Mesothelial cell of epicardium (in vitro differentiated cells): Measurements from ENCODE around the gene CDC42EP2. TPM values are rescaled to one million over a fixed set of nuclear protein-coding genes. Genes with fewer than 3 reads are reported as not detected.
"Not testable (repeated sequence)": the region's sequence is repeated elsewhere in the genome, so short reads cannot be mapped to it uniquely, and the experiment has no call there.

ENCODE experiments used
- DNase-seq, 2 experiments: peaks; one replicate each; pipeline ENCODE4 v3.0.0; 2021; ENCODE audit warnings: low spot score in 2 of 2; ENCODE audit not compliant: unreplicated experiment in 2 of 2
- H3K27ac Mint-ChIP-seq: 2 replicates; pipeline ENCODE4 v1.8.0; 2021; ENCODE audit warnings: mixed read lengths
- H3K27me3 Mint-ChIP-seq: 2 replicates; pipeline ENCODE4 v1.8.0; 2021; ENCODE audit warnings: low read depth, mixed read lengths
- H3K36me3 Mint-ChIP-seq: 2 replicates; pipeline ENCODE4 v1.8.0; 2021; ENCODE audit warnings: mixed read lengths
- H3K4me1 Mint-ChIP-seq: 2 replicates; pipeline ENCODE4 v1.8.0; 2021; ENCODE audit warnings: mixed read lengths
- H3K4me3 Mint-ChIP-seq: 2 replicates; pipeline ENCODE4 v1.8.0; 2021; ENCODE audit warnings: mild to moderate bottlenecking, moderate library complexity, mixed read lengths
- H3K9me3 Mint-ChIP-seq: 2 replicates; pipeline ENCODE4 v1.8.0; 2021; ENCODE audit warnings: mixed read lengths
- total RNA-seq: library from RNA; stranded (reverse); gene quantifications from 3 replicates; pipeline ENCODE4 v1.2.1, GENCODE V29; 2021
- TF ChIP-seq, protein P1 (sequence below): fragments of 200-600 bp; sonication (generic); IDR thresholded peaks from one replicate; pipeline ENCODE4 v1.5.0; 2021; ENCODE audit warnings: antibody characterized with exemption; ENCODE audit not compliant: unreplicated experiment

CDC42EP2 gene
- total RNA-seq, 1 donor from 2014 or later = 12.3 TPM

DNA sequence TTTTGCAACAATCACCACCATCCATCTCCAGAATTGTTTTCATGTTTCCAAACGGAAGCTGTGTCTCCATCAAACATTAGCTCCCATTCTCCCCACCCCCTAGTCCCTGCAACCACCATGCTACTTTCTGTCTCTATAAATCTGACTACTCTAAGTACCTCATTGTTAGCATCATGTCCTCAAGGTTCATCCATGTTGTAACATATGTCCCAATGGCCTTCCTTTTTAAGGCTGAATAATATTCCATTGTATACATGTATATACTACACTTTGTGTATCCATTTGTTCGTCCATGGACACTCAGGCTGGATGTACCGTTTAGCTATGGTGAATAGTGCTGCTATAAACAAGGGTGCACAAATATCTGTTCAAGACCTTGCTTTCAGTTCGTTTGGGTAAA lies 10.8 kb downstream of the CDC42EP2 start:
- no peak overlapping the region for H3K4me3 Mint-ChIP-seq
- TF ChIP-seq, protein P1, sequence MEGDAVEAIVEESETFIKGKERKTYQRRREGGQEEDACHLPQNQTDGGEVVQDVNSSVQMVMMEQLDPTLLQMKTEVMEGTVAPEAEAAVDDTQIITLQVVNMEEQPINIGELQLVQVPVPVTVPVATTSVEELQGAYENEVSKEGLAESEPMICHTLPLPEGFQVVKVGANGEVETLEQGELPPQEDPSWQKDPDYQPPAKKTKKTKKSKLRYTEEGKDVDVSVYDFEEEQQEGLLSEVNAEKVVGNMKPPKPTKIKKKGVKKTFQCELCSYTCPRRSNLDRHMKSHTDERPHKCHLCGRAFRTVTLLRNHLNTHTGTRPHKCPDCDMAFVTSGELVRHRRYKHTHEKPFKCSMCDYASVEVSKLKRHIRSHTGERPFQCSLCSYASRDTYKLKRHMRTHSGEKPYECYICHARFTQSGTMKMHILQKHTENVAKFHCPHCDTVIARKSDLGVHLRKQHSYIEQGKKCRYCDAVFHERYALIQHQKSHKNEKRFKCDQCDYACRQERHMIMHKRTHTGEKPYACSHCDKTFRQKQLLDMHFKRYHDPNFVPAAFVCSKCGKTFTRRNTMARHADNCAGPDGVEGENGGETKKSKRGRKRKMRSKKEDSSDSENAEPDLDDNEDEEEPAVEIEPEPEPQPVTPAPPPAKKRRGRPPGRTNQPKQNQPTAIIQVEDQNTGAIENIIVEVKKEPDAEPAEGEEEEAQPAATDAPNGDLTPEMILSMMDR = no peak
- H3K27ac Mint-ChIP-seq = no peak overlapping the region
- peaks cover 9% of the 10 kb centered on the region for H3K4me1 Mint-ChIP-seq
- no peak for DNase-seq
- H3K36me3 Mint-ChIP-seq = peaks cover 2% of the 10 kb centered on the region
- H3K9me3 Mint-ChIP-seq = no peaks in the 10 kb centered on the region
- H3K27me3 Mint-ChIP-seq = no peaks in the 10 kb centered on the region

DNA sequence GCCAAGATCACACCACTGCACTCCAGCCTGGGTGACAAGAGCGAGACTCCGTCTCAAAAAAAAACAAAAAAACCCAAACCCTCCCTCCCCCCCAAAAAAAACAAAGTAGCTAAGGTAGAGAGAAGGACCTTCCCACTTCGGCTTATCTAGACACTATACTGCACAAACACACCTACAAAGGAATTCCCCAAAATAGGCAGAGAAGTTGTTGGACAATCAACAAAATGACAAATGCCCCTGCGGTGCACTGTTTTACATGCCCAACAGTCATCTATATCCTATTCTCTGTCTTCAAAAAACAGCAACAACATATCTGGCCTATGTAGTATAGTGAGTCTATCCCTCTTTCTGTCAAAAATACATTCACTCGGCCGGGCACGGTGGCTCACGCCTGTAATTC lies 12.4 kb downstream of the CDC42EP2 start:
- DNase-seq = no peak
- H3K9me3 Mint-ChIP-seq = no peaks in the 10 kb centered on the region
- peaks cover 2% of the 10 kb centered on the region for H3K36me3 Mint-ChIP-seq
- TF ChIP-seq, protein P1 = no peak
- H3K27me3 Mint-ChIP-seq = no peaks in the 10 kb centered on the region
- H3K4me1 Mint-ChIP-seq = peaks cover 9% of the 10 kb centered on the region
- H3K4me3 Mint-ChIP-seq = no peak overlapping the region
- no peak overlapping the region for H3K27ac Mint-ChIP-seq

DNA sequence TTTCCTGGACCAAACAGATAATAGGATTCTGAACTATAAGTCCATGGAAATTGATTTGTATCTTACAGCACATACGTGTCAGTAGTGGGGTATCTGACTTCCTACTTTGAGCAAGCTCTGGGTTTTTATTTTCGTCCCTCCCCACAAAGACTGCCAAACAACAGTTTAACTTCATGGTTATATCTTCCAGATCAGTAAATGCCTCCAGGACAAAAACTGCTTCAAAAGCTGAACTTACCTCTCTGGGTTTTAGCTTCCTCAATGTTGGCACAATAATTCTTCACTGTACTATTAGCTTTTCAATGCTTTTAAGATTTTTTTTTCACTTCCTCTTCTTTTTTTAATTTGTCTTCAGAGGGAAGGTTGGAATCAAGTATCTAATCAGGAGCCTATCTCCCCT lies 14.8 kb downstream of the CDC42EP2 start:
- peak overlapping the region; percentile 79 for H3K27ac Mint-ChIP-seq
- no peak for DNase-seq
- TF ChIP-seq, protein P1 = no peak
- H3K36me3 Mint-ChIP-seq = no peaks in the 10 kb centered on the region
- H3K4me3 Mint-ChIP-seq = no peak overlapping the region
- no peaks in the 10 kb centered on the region for H3K27me3 Mint-ChIP-seq
- peaks cover 12% of the 10 kb centered on the region for H3K4me1 Mint-ChIP-seq
- no peaks in the 10 kb centered on the region for H3K9me3 Mint-ChIP-seq

DNA sequence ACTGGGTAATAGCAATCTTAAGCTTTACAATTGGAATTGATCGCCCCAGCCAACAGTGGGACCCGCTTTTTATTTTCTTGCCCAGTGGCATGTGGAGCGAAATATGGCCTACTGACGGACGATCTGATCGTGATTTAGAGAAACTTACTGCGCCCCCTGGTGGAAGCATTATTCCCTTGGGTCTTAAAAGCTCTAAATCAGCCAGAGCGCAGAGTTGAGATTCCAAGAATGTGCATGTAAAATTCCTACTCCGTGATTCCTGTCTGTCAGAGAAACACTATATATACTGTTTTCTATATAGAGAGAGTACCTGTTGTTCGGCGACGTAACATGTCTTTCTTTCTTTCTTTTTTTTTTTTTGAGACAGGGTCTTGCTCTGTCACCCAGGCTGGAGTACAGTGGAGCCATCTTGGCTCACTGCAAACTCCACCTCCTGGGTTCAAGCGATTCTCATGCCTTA lies 15.3 kb downstream of the CDC42EP2 start:
- Mint-ChIP-seq H3K9me3 (no peaks in the 10 kb centered on the region), H3K4me3 (peak overlapping the region; percentile 39), H3K27ac (peak overlapping the region; percentile 79), H3K4me1 (peaks cover 17% of the 10 kb centered on the region), H3K36me3 (no peaks in the 10 kb centered on the region), H3K27me3 (no peaks in the 10 kb centered on the region)
- peak; percentile 79 to 86 for DNase-seq
- TF ChIP-seq, protein P1 = peak; percentile 91

DNA sequence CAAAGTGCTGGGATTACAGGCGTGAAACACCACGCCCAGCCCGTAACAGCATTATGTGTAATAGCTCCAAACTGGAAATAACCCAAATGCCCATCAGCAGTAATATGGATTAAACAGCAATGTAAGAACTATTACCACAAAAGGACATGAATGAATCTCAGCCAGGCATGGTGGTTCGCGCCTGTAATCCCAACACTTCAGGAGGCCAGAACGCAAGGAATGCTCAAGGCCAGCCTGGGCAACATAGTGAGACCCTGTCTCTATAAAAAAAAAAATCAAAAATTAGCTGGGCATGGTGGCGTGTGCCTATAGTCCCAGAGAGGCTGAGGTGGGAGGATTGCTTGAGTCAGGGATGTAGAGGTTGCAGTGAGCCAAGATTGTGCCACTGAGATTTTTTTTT lies 15.9 kb downstream of the CDC42EP2 start:
- peaks cover 22% of the 10 kb centered on the region for H3K4me1 Mint-ChIP-seq
- H3K9me3 Mint-ChIP-seq = no peaks in the 10 kb centered on the region
- H3K36me3 Mint-ChIP-seq = no peaks in the 10 kb centered on the region
- no peak overlapping the region for H3K27ac Mint-ChIP-seq
- TF ChIP-seq, protein P1 = no peak
- no peaks in the 10 kb centered on the region for H3K27me3 Mint-ChIP-seq
- no peak overlapping the region for H3K4me3 Mint-ChIP-seq
- no peak for DNase-seq

DNA sequence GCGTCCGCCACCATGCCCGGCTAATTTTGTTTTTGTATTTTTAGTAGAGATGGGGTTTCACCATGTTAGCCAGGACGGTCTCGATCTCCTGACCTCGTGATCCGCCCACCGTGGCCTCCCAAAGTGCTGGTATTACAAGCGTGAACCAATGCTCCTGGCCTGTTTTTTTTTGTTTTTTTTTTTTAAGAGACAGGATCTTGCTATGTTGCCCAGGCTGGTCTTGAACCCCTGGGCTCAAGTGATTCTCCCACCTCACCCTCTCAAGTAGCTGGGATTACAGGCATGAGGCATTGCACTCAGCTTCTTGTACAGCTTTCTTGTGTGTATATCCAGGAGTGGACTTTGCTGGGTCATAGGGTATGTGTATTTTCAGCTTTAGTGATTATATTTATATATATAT lies 17.9 kb downstream of the CDC42EP2 start:
- H3K4me1 Mint-ChIP-seq = peaks cover 25% of the 10 kb centered on the region
- not testable (repeated sequence) for DNase-seq, H3K4me3 Mint-ChIP-seq, H3K36me3 Mint-ChIP-seq, H3K27me3 Mint-ChIP-seq, H3K27ac Mint-ChIP-seq, H3K9me3 Mint-ChIP-seq
